Endothelial cell (in vitro differentiated cells): ENCODE measurements around the gene PCGF3. TPM values are rescaled to one million over a fixed set of nuclear protein-coding genes. Genes with fewer than 3 reads are reported as not detected.
"Not testable (repeated sequence)": the region's sequence is repeated elsewhere in the genome, so short reads cannot be mapped to it uniquely, and the experiment has no call there.

Experiments used
- DNase-seq: peaks from one replicate; pipeline ENCODE4 v3.0.0; 2021; ENCODE audit warnings: low spot score
- H3K27ac Mint-ChIP-seq: one replicate; pipeline ENCODE4 v1.8.0; 2021; ENCODE audit warnings: mixed read lengths, inconsistent platforms; ENCODE audit not compliant: unreplicated experiment
- H3K27me3 Mint-ChIP-seq: one replicate; pipeline ENCODE4 v1.8.0; 2021; ENCODE audit warnings: mild to moderate bottlenecking, moderate library complexity, mixed read lengths, inconsistent platforms; ENCODE audit not compliant: unreplicated experiment
- H3K36me3 Mint-ChIP-seq: one replicate; pipeline ENCODE4 v1.8.0; 2021; ENCODE audit warnings: mild to moderate bottlenecking, low read depth, mixed read lengths, inconsistent platforms; ENCODE audit not compliant: unreplicated experiment
- H3K4me1 Mint-ChIP-seq: one replicate; pipeline ENCODE4 v1.8.0; 2021; ENCODE audit warnings: mild to moderate bottlenecking, mixed read lengths, inconsistent platforms; ENCODE audit not compliant: unreplicated experiment
- H3K4me3 Mint-ChIP-seq: one replicate; pipeline ENCODE4 v1.8.0; 2021; ENCODE audit warnings: mild to moderate bottlenecking, mixed read lengths, inconsistent platforms; ENCODE audit not compliant: unreplicated experiment
- H3K9me3 Mint-ChIP-seq: one replicate; pipeline ENCODE4 v1.8.0; 2021; ENCODE audit warnings: mixed read lengths, inconsistent platforms; ENCODE audit not compliant: unreplicated experiment
- total RNA-seq: library from RNA; stranded (reverse); fragmentation: NEBNext Ultra II Directional; extraction: Animal tissue kit (Norgen Biotek cat#: 25700); gene quantifications from one replicate; pipeline ENCODE4 v1.2.1, GENCODE V29; 2021; ENCODE audit not compliant: unreplicated experiment
- TF ChIP-seq, protein P1 (sequence below): fragments of 200-600 bp; sonication (generic); IDR thresholded peaks from one replicate; pipeline ENCODE4 v1.5.0; 2021; ENCODE audit warnings: antibody characterized with exemption; ENCODE audit not compliant: unreplicated experiment

The PCGF3 gene
- total RNA-seq, 1 donor from 2014 or later, result 84.5 TPM

- H3K4me1 Mint-ChIP-seq, result no peaks in the 10 kb centered on the region
- TF ChIP-seq, protein P1, sequence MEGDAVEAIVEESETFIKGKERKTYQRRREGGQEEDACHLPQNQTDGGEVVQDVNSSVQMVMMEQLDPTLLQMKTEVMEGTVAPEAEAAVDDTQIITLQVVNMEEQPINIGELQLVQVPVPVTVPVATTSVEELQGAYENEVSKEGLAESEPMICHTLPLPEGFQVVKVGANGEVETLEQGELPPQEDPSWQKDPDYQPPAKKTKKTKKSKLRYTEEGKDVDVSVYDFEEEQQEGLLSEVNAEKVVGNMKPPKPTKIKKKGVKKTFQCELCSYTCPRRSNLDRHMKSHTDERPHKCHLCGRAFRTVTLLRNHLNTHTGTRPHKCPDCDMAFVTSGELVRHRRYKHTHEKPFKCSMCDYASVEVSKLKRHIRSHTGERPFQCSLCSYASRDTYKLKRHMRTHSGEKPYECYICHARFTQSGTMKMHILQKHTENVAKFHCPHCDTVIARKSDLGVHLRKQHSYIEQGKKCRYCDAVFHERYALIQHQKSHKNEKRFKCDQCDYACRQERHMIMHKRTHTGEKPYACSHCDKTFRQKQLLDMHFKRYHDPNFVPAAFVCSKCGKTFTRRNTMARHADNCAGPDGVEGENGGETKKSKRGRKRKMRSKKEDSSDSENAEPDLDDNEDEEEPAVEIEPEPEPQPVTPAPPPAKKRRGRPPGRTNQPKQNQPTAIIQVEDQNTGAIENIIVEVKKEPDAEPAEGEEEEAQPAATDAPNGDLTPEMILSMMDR, result no peak
- no peak for DNase-seq
- H3K9me3 Mint-ChIP-seq, result no peaks in the 10 kb centered on the region
- H3K4me3 Mint-ChIP-seq, result peak overlapping the region; percentile 51
- peaks cover 7% of the 10 kb centered on the region for H3K36me3 Mint-ChIP-seq
- peaks cover 15% of the 10 kb centered on the region for H3K27me3 Mint-ChIP-seq
- no peak overlapping the region for H3K27ac Mint-ChIP-seq
Measured at GRCh38 chr4:665381-665750, 40.3 kb upstream of the PCGF3 start.

DNA sequence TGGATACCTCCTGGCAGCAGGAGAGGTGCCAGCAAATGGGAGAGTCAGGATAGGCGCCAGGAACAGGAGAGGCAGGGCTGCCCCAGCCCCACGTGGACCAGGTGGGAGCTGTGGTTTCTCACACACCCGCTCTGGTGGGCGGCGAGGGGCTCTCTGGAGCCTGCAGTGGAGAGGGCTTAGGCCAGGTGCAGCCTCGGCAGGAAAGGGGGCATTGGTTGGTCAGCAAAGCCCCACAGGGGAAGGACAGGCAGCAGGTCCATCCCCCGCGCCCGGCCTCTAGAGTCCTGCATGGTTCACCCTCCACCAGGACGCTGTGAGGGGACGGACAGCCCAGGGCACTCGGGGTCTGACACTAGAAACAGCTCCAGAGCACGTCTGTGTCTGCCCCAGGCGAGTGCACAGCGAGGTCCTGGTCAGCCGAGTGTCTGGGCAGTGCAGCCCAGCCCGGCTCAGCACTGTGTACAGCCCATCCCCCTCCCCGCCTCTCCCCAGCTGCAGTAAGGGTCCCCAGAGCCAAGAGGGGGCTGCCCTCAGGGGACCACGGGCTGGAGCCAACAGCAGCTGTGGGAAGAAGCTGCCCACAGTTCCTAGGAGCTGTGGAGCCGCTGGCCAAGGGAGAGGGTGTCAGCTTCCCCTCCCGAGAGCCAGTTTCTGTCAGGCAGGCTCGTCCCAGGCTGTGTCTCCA, 39.7 kb upstream of the PCGF3 start:
- Mint-ChIP-seq H3K9me3 (no peaks in the 10 kb centered on the region), H3K27ac (no peak overlapping the region), H3K4me1 (no peaks in the 10 kb centered on the region), H3K4me3 (no peak overlapping the region), H3K36me3 (peaks cover 8% of the 10 kb centered on the region), H3K27me3 (peaks cover 12% of the 10 kb centered on the region)
- TF ChIP-seq, protein P1, result no peak
- DNase-seq, result no peak

DNA sequence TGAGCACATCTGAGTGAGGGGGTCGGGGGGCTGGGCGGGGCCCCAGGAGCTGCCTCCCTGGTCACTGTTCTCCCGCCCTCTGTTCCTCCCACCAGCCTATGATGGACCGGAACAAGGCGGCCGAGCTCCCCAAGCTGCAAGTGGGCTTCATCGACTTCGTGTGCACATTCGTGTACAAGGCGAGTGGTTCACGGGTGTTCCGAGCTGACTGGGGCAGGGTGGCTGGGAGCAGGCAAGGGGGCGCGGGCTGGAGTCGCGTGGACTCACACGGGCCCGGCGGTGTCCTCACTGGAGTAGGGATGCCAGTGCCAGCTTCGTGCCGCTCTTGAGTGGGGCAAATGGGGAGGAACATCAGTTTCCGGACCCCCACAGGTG, 39.2 kb upstream of the PCGF3 start:
- Mint-ChIP-seq H3K36me3 (peaks cover 8% of the 10 kb centered on the region), H3K4me1 (no peaks in the 10 kb centered on the region), H3K4me3 (no peak overlapping the region), H3K9me3 (no peaks in the 10 kb centered on the region), H3K27ac (no peak overlapping the region), H3K27me3 (peaks cover 12% of the 10 kb centered on the region)
- no peak for DNase-seq
- TF ChIP-seq, protein P1, result no peak

DNA sequence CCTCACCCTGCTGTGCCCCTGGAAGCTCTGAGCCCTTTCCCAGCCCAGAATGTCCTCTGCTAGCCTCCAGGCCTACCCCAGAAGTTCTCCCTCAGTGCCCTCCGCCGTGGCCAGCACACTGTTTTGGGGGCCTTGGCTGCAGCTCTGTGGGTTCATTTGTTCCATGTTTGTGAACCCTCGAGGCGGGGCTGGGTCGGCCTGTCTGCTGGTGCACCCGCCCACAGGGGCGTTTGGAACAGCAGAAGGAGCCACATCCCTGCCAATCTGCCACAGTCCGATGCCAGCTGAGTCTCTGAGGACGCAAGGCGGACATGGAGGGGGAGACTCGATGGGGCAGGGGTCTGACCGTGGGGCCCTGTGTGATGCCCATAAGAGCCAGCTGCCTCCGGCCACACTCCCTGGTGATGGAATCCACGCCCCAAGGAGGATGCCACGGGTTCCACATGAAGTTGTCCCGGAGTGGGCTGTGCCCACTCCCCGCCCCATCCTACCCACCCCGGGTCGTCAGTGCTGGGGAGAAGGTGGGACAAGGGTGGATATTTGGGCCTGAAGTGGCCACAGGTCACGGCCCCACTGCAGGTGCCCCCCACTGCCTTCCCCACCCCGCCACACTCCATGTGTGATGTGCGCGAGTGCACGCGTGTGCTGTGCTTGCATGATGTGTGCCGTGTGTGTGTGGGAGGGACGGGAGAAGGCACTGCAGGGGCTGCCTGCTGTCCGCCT, 38.6 kb upstream of the PCGF3 start:
- peaks cover 11% of the 10 kb centered on the region for H3K27me3 Mint-ChIP-seq
- H3K4me1 Mint-ChIP-seq, result no peaks in the 10 kb centered on the region
- H3K36me3 Mint-ChIP-seq, result peaks cover 8% of the 10 kb centered on the region
- no peak for DNase-seq
- TF ChIP-seq, protein P1, result no peak
- H3K4me3 Mint-ChIP-seq, result no peak overlapping the region
- H3K27ac Mint-ChIP-seq, result no peak overlapping the region
- H3K9me3 Mint-ChIP-seq, result no peaks in the 10 kb centered on the region

- Mint-ChIP-seq H3K4me1 (no peaks in the 10 kb centered on the region), H3K4me3 (no peak overlapping the region), H3K36me3 (peaks cover 8% of the 10 kb centered on the region), H3K27me3 (peaks cover 11% of the 10 kb centered on the region), H3K27ac (no peak overlapping the region), H3K9me3 (no peaks in the 10 kb centered on the region)
- no peak for DNase-seq
- TF ChIP-seq, protein P1, result no peak
Measured at GRCh38 chr4:667545-667925, 38.1 kb upstream of the PCGF3 start.

DNA sequence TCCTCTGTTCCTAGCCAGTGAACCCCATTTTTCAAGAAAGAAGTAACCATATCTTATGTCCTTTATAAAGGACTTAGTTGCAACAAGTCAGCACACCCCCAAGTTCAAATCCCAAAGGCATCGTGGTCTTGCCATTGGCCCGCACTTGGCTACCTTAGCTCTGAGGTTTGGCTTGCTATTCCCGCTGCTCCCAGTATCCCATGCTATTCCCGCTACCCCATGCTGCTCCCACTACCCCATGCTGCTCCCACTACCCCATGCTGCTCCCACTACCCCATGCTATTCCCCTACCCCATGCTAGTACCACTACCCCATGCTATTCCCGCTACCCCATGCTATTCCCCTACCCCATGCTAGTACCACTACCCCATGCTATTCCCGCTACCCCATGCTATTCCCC, 37.4 kb upstream of the PCGF3 start:
- DNase-seq, H3K4me1 Mint-ChIP-seq, H3K4me3 Mint-ChIP-seq, H3K9me3 Mint-ChIP-seq, H3K27ac Mint-ChIP-seq: not testable (repeated sequence)
- H3K36me3 Mint-ChIP-seq, result peaks cover 11% of the 10 kb centered on the region
- H3K27me3 Mint-ChIP-seq, result peaks cover 15% of the 10 kb centered on the region

DNA sequence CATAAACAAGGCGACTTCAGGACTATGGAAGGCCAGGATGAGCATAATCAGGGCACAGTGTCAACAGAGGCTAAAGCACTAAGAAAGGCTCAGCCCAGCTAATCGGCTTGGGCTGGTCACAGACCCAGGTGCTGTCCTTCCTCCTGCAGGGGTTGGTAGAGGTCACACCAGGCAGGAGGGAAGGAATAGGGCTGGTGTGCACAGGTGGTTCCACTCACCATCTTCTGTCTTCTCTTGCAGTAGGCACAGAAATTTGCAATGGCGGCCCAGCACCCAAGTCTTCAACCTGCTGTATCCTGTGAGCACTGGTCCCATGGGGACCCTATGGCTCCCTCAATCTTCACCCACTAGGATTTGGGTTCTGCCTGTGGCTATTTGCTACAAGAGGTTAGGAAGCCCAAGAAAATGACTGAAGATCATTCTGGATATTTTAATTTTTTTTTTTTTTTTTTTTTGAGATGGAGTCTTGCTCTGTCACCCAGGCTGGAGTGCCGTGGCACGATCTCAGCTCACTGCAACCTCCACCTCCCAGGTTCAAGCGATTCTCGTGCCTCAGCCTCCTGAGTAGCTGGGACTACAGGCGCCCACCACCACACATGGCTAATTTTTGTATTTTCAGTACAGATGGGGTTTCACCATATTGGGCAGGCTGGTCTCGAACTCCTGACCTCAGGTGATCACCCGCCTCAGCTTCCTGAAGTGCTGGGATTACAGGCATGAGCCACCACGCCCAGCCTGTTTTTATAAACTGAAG, 35.6 kb upstream of the PCGF3 start:
- H3K27ac Mint-ChIP-seq, H3K4me3 Mint-ChIP-seq, DNase-seq, H3K4me1 Mint-ChIP-seq, H3K9me3 Mint-ChIP-seq: not testable (repeated sequence)
- Mint-ChIP-seq H3K27me3 (peaks cover 17% of the 10 kb centered on the region), H3K36me3 (peaks cover 14% of the 10 kb centered on the region)
